Upper lobe of left lung (tissue), 6 donors: ENCODE measurements around the gene PNMT. TPM values are rescaled to one million over a fixed set of nuclear protein-coding genes. Genes with fewer than 3 reads are reported as not detected.

Source experiments
- ATAC-seq, 2 donors: fragments of 200-7000 bp; cut with Tn5 transposase; one replicate each; pipeline ENCODE4 v1.9.1; 2022; ENCODE audit warnings: mild to moderate bottlenecking in 2 of 2, moderate library complexity in 2 of 2; ENCODE audit not compliant: low FRiP score in 2 of 2
- DNase-seq, 2 donors: peaks; one replicate each; pipeline ENCODE4 v3.0.0-alpha.2; 2019 to 2020
- H3K27ac ChIP-seq, 4 donors: fragments of 200-600 bp; sonication (generic); one replicate each; pipeline ENCODE4 v1.5.1; 2016 to 2019
- H3K27me3 ChIP-seq, 4 donors: fragments of 200-600 bp; sonication (generic); one replicate each; pipeline ENCODE4 v1.5.1; 2017 to 2019
- H3K36me3 ChIP-seq, 4 donors: fragments of 200-600 bp; sonication (generic); one replicate each; pipeline ENCODE4 v1.5.1; 2016 to 2019
- H3K4me1 ChIP-seq, 4 donors: fragments of 200-600 bp; sonication (generic); one replicate each; pipeline ENCODE4 v1.5.1; 2018 to 2019
- H3K4me3 ChIP-seq, 4 donors: fragments of 200-600 bp; sonication (generic); one replicate each; pipeline ENCODE4 v1.5.1; 2017 to 2019; ENCODE audit warnings: mild to moderate bottlenecking in 2 of 4, moderate library complexity in 1 of 4
- H3K9me3 ChIP-seq, 4 donors: fragments of 200-600 bp; sonication (generic); one replicate each; pipeline ENCODE4 v1.5.1; 2018 to 2019
- EP300 ChIP-seq, 4 donors: sonication (generic); formaldehyde crosslinking; IDR thresholded peaks; one replicate each; pipeline ENCODE4 v1.5.1; 2017; ENCODE audit warnings: antibody characterized with exemption in 4 of 4, control low read depth in 2 of 4
- POLR2A ChIP-seq, 4 donors: fragments of 450-650 bp; IDR thresholded peaks; one replicate each; pipeline ENCODE4 v1.5.1; 2016 to 2017; ENCODE audit warnings: antibody characterized with exemption in 4 of 4, mild to moderate bottlenecking in 2 of 4
- POLR2AphosphoS5 ChIP-seq, 2 donors: sonication (generic); formaldehyde crosslinking; IDR thresholded peaks; one replicate each; pipeline ENCODE4 v1.5.1; 2017; ENCODE audit warnings: antibody characterized with exemption in 2 of 2
- WGBS, 2 donors: methylation state at CpG; one replicate each; pipeline ENCODE4 v1.1.5; 2017 to 2018; 5-methylcytosine and 5-hydroxymethylcytosine counted together
- total RNA-seq, 6 donors: library from RNA; depleted of rRNA in 4 of 6; stranded (reverse); fragments of >200 nt in 4 of 6; gene quantifications; one replicate each; pipeline versions ENCODE4 v1.1.0 to v1.2.1, GENCODE V29; 2016 to 2021
- TF ChIP-seq, protein P1 (sequence below), 6 experiments: fragments of 450-650 bp in 4 of 6; fragments of 200-600 bp in 2 of 6; sonication (generic) in 2 of 6; IDR thresholded peaks; one replicate each; pipeline ENCODE4 v1.5.1; 2016 to 2019; ENCODE audit warnings: antibody characterized with exemption in 6 of 6
- donor health status: DM: no; HTN: no; CAD: no; lungs with moderate emphysema.
- donor health status: DM: no; HTN: yes; CAD: no; lungs with severe emphysema.

The PNMT gene
- total RNA-seq, 6 donors from 2014 or later, result 3.1 to 21.3 (median 7.0) TPM

DNA sequence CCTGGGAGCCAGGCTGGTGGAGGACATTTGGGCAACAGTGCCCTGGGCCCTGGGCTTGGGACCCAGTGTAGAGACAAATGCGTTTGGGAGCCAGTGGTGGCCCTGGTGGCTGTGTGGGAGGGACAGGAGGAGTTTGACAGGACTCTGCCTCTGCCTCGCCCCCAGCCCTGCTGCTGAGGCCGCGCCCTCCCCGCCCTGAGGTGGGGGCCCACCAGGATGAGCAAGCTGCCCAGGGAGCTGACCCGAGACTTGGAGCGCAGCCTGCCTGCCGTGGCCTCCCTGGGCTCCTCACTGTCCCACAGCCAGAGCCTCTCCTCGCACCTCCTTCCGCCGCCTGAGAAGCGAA is 15.0 kb upstream of the PNMT start:
- peak in 1 of 2 donors; percentile 11 for ATAC-seq
- 79 to 82% methylated on average over 11 to 12 of the region's 12 CpGs for WGBS, 2 donors
- TF ChIP-seq, protein P1, sequence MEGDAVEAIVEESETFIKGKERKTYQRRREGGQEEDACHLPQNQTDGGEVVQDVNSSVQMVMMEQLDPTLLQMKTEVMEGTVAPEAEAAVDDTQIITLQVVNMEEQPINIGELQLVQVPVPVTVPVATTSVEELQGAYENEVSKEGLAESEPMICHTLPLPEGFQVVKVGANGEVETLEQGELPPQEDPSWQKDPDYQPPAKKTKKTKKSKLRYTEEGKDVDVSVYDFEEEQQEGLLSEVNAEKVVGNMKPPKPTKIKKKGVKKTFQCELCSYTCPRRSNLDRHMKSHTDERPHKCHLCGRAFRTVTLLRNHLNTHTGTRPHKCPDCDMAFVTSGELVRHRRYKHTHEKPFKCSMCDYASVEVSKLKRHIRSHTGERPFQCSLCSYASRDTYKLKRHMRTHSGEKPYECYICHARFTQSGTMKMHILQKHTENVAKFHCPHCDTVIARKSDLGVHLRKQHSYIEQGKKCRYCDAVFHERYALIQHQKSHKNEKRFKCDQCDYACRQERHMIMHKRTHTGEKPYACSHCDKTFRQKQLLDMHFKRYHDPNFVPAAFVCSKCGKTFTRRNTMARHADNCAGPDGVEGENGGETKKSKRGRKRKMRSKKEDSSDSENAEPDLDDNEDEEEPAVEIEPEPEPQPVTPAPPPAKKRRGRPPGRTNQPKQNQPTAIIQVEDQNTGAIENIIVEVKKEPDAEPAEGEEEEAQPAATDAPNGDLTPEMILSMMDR (IDR thresholded peaks at IDR 0.05), result no peak
- TF ChIP-seq POLR2A (IDR thresholded peaks at IDR 0.05), result no peak
- TF ChIP-seq EP300 (IDR thresholded peaks at IDR 0.05), result no peak
- no peak for TF ChIP-seq POLR2AphosphoS5 (IDR thresholded peaks at IDR 0.05)
- H3K27me3 ChIP-seq, result no peaks in the 10 kb centered on the region
- H3K4me1 ChIP-seq, result peaks cover 21 to 59% (median 35%) of the 10 kb centered on the region in 4 donors
- no peak overlapping the region for H3K4me3 ChIP-seq
- H3K9me3 ChIP-seq, result no peaks in the 10 kb centered on the region
- H3K36me3 ChIP-seq, result peaks cover 0 to 28% (median 14%) of the 10 kb centered on the region in 4 donors
- peak overlapping the region in 3 of 4 donors; percentile 48 to 90 (median 78) for H3K27ac ChIP-seq
- no peak for DNase-seq

DNA sequence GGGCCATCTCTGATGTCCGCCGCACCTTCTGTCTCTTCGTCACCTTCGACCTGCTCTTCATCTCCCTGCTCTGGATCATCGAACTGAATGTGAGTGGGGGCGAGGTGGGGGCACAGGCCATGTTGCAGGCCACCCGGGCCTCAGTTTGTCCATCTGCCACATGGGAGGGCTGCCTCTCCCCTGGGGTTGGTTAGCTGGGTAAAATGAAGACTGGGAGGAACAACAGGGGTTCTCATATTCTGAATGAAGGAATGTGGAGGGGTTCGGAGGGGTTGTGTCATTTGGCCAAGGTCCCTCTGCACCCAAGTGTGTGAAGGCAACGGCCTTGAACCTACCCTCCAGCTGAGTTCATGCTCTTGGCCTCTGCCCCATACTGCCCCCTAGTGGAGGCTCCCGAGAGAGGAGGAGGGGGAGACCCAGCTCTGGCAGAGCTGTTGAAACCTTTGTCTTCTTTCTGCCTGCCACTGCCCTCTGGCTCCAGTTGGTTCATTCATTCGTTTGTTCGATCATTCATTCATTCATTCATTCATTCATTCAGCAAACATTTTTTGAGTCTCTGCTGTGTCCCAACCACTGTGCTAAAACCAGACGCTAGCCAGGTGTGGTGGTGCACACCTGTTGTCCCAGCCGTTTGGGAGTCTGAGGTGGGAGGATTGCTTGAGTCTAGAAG is 14.5 kb upstream of the PNMT start:
- no peaks in the 10 kb centered on the region for H3K27me3 ChIP-seq
- TF ChIP-seq, protein P1 (IDR thresholded peaks at IDR 0.05), result peak; percentile 59 to 86 (median 74)
- TF ChIP-seq POLR2AphosphoS5 (IDR thresholded peaks at IDR 0.05), result no peak
- peaks cover 26 to 64% (median 40%) of the 10 kb centered on the region in 4 donors for H3K4me1 ChIP-seq
- ATAC-seq (peak; percentile 71 to 72), DNase-seq (peak in 1 of 2 donors; percentile 60)
- peak overlapping the region in 1 of 4 donors; percentile 8 for H3K4me3 ChIP-seq
- peak overlapping the region in 3 of 4 donors; percentile 48 to 90 (median 78) for H3K27ac ChIP-seq
- H3K36me3 ChIP-seq, result peaks cover 0 to 33% (median 17%) of the 10 kb centered on the region in 4 donors
- WGBS, 2 donors, result 61 to 63% methylated on average over 12 to 14 of the region's 14 CpGs
- no peaks in the 10 kb centered on the region for H3K9me3 ChIP-seq

DNA sequence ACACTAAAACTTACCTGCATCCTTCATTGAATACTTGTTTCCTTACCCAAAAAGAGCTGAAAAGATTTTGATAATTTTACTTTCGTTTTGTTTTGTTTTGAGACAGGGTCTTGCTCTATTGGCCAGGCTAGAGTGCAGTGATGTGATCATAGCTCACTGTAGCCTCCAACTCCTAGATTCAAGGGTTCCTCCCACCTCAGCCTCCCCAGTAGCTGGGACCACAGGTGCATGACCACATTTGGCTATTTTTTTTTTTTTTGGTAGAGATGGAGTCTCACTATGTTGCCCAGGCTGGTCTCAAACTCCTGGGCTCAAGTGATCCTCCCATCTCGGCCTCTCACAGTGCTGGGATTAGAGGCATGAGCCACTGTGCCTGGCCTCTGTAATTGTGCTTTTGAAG is 13.1 kb upstream of the PNMT start:
- Histone ChIP-seq H3K4me3 (no peak overlapping the region), H3K27ac (peak overlapping the region in 2 of 4 donors; percentile 78 to 90), H3K27me3 (no peaks in the 10 kb centered on the region), H3K36me3 (peaks cover 0 to 45% (median 25%) of the 10 kb centered on the region in 4 donors), H3K4me1 (peaks cover 39 to 73% (median 52%) of the 10 kb centered on the region in 4 donors), H3K9me3 (no peaks in the 10 kb centered on the region)
- TF ChIP-seq, protein P1 (IDR thresholded peaks at IDR 0.05), result no peak
- TF ChIP-seq EP300 (IDR thresholded peaks at IDR 0.05) (no peak), POLR2AphosphoS5 (IDR thresholded peaks at IDR 0.05) (no peak), POLR2A (IDR thresholded peaks at IDR 0.05) (no peak)
- DNase-seq, result no peak
- ATAC-seq, result no peak
- 80 to 84% methylated on average over 2 of the region's 2 CpGs for WGBS, 2 donors

DNA sequence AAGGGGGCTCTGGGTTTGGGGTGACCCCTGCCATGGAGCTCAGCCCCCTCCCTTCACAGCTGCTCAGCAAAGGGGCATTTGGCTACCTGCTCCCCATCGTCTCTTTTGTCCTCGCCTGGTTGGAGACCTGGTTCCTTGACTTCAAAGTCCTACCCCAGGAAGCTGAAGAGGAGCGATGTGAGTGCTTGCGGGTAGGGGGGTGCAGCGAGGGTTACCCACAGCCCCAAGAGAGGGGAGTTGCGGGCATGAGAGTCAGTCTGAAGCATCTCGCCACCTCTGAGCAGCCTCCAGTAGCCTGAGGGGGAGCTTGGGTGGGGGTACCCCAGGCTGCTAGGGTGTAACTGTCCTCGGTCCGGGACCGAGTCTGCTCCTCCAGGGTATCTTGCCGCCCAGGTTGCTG is 9.9 kb upstream of the PNMT start:
- DNase-seq, result no peak
- Histone ChIP-seq H3K27me3 (no peaks in the 10 kb centered on the region), H3K36me3 (peaks cover 5 to 73% (median 43%) of the 10 kb centered on the region in 4 donors), H3K27ac (peak overlapping the region; percentile 77 to 91 (median 88)), H3K4me1 (peaks cover 50 to 82% (median 74%) of the 10 kb centered on the region in 4 donors), H3K9me3 (no peaks in the 10 kb centered on the region), H3K4me3 (peak overlapping the region in 1 of 4 donors; percentile 8)
- no peak for TF ChIP-seq POLR2AphosphoS5 (IDR thresholded peaks at IDR 0.05)
- TF ChIP-seq EP300 (IDR thresholded peaks at IDR 0.05), result no peak
- TF ChIP-seq, protein P1 (IDR thresholded peaks at IDR 0.05), result no peak
- no peak for TF ChIP-seq POLR2A (IDR thresholded peaks at IDR 0.05)
- 91 to 96% methylated on average over 6 to 9 of the region's 11 CpGs for WGBS, 2 donors
- no peak for ATAC-seq
